A549 (cell line): ENCODE results near the gene SH3PXD2B.

Experiments
- BCL3 ChIP-seq: fragments of >200 bp; sonication (Bioruptor Twin); formaldehyde crosslinking; IDR thresholded peaks from 3 replicates; pipeline ENCODE4 v1.6.1; 2016
- EP300 ChIP-seq, 2 experiments: fragments of >200 bp; sonication (Bioruptor Twin); formaldehyde crosslinking; IDR thresholded peaks; 2 replicates in 1 of 2; 3 replicates in 1 of 2; pipeline ENCODE4 v1.6.1; 2016 to 2017
- HOXA7 ChIP-seq: fragments of 250-450 bp; sonication (Bioruptor Pico); IDR thresholded peaks from 2 replicates; pipeline ENCODE4 v1.5.0; 2020; ENCODE audit warnings: mild to moderate bottlenecking, moderate library complexity
- KDM1A ChIP-seq: fragments of 200-600 bp; sonication (generic); IDR thresholded peaks from 2 replicates; pipeline ENCODE4 v1.6.1; 2016; ENCODE audit warnings: low read depth, mild to moderate bottlenecking
- MAZ ChIP-seq: fragments of 150-350 bp; IDR thresholded peaks from 2 replicates; pipeline ENCODE4 v1.6.1; 2014; ENCODE audit warnings: antibody characterized with exemption, low read depth, low read length, borderline replicate concordance
- PHF8 ChIP-seq: fragments of 200-600 bp; sonication (generic); IDR thresholded peaks from 2 replicates; pipeline ENCODE4 v1.6.1; 2016; ENCODE audit warnings: low read depth, mild to moderate bottlenecking, antibody characterized with exemption, moderate library complexity, borderline replicate concordance
- POLR2A ChIP-seq: IDR thresholded peaks from 2 replicates; pipeline ENCODE4 v1.6.1; 2012; ENCODE audit warnings: mild to moderate bottlenecking, low read length
- RCOR1 ChIP-seq: fragments of 150-350 bp; IDR thresholded peaks from 2 replicates; pipeline ENCODE4 v1.6.1; 2014; ENCODE audit warnings: antibody characterized with exemption, low read length, low read depth
- REST ChIP-seq: fragments of 200-600 bp; sonication (generic); IDR thresholded peaks from 2 replicates; pipeline ENCODE4 v1.6.1; 2016; ENCODE audit warnings: antibody characterized with exemption, mild to moderate bottlenecking, moderate library complexity
- RNF2 ChIP-seq: fragments of 200-600 bp; sonication (generic); IDR thresholded peaks from 2 replicates; pipeline ENCODE4 v1.6.1; 2016; ENCODE audit warnings: low read depth, mild to moderate bottlenecking, antibody characterized with exemption, moderate library complexity, borderline replicate concordance
- ZNF302 ChIP-seq: fragments of 250-450 bp; sonication (Bioruptor Pico); IDR thresholded peaks from 2 replicates; pipeline ENCODE4 v1.9.0; 2021; ENCODE audit warnings: inconsistent platforms, mild to moderate bottlenecking, moderate library complexity
- TF ChIP-seq, protein P1 (sequence below): fragments of >200 bp; sonication (Bioruptor Twin); formaldehyde crosslinking; IDR thresholded peaks from 3 replicates; pipeline ENCODE4 v1.5.1; 2016
- TF ChIP-seq, protein P2 (sequence below): IDR thresholded peaks from 2 replicates; pipeline ENCODE4 v1.6.1; 2012

DNA sequence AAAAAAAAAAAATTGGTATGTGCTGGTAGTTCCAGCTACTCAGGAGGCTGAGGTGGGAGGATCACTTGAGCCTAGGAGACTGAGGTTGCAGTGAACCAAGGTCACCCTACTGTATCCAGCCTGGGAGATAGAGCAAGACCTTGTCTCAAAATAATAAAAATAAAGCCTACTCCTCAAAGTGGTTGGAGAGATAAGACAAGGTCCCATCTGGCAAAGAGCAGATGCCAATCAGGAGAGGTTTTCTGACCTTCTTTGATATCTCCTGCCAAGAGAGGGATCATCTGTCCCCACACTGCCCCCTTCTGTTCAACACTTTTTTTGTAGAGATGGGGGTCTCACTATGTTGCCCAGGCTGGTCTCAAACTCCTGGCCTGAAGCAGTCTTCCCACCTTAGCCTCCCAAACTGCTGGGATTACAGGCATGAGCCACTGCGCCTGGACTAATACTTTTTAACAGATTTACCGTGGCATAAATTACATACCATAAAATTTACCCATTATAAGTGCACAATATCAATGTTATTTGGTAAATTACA lies 64.7 kb downstream of the SH3PXD2B start:
- TF ChIP-seq MAZ (no peak), POLR2A (no peak), EP300 (IDR thresholded peaks at IDR 0.05) (no peak), KDM1A (no peak), RNF2 (no peak), BCL3 (no peak), RCOR1 (no peak), HOXA7 (CRISPR knock-in tag) (no peak), REST (no peak), PHF8 (no peak), ZNF302 (CRISPR knock-in tag) (no peak)
- TF ChIP-seq, protein P1, sequence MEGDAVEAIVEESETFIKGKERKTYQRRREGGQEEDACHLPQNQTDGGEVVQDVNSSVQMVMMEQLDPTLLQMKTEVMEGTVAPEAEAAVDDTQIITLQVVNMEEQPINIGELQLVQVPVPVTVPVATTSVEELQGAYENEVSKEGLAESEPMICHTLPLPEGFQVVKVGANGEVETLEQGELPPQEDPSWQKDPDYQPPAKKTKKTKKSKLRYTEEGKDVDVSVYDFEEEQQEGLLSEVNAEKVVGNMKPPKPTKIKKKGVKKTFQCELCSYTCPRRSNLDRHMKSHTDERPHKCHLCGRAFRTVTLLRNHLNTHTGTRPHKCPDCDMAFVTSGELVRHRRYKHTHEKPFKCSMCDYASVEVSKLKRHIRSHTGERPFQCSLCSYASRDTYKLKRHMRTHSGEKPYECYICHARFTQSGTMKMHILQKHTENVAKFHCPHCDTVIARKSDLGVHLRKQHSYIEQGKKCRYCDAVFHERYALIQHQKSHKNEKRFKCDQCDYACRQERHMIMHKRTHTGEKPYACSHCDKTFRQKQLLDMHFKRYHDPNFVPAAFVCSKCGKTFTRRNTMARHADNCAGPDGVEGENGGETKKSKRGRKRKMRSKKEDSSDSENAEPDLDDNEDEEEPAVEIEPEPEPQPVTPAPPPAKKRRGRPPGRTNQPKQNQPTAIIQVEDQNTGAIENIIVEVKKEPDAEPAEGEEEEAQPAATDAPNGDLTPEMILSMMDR = peak; percentile 38
- TF ChIP-seq, protein P2, sequence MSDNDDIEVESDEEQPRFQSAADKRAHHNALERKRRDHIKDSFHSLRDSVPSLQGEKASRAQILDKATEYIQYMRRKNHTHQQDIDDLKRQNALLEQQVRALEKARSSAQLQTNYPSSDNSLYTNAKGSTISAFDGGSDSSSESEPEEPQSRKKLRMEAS = no peak
